Activated CD4-positive, alpha-beta T cell treated with anti-CD3 and anti-CD28 coated beads, Interleukin-2, amount 10 ng/mL, durations not matched to agents 24 days and 14 days (primary cell): Measurements from ENCODE around the gene MDM2. TPM values are rescaled to one million over a fixed set of nuclear protein-coding genes. Genes with fewer than 3 reads are reported as not detected.

Source experiments
- DNase-seq: peaks from one replicate; pipeline ENCODE4 v3.0.0; 2022
- H3K27ac Mint-ChIP-seq: one replicate; pipeline ENCODE4 v1.8.0; 2022; ENCODE audit warnings: mild to moderate bottlenecking, mixed read lengths
- H3K27me3 Mint-ChIP-seq: one replicate; pipeline ENCODE4 v1.8.0; 2022; ENCODE audit warnings: mixed read lengths
- H3K36me3 Mint-ChIP-seq: one replicate; pipeline ENCODE4 v1.8.0; 2022; ENCODE audit warnings: low read depth, mild to moderate bottlenecking, mixed read lengths
- H3K4me1 Mint-ChIP-seq: one replicate; pipeline ENCODE4 v1.8.0; 2021; ENCODE audit warnings: mixed read lengths
- H3K4me3 Mint-ChIP-seq: one replicate; pipeline ENCODE4 v1.8.0; 2022; ENCODE audit warnings: mild to moderate bottlenecking, moderate library complexity, mixed read lengths
- H3K9me3 Mint-ChIP-seq: one replicate; pipeline ENCODE4 v1.8.0; 2021; ENCODE audit warnings: mixed read lengths
- intact Hi-C: fragments of 100-400 bp; cut with micrococcal nuclease; formaldehyde crosslinking; loops from one replicate; pipeline ENCODE4 v1.15.1; 2023
- total RNA-seq: library from RNA; stranded (reverse); gene quantifications from 2 replicates; pipeline ENCODE4 v1.2.3, GENCODE V29; 2022

The MDM2 gene
- total RNA-seq, 1 donor from 2014 or later = 233 TPM

- no peaks in the 10 kb centered on the region for H3K27me3 Mint-ChIP-seq
- peaks cover 4% of the 10 kb centered on the region for H3K36me3 Mint-ChIP-seq
- no peak overlapping the region for H3K4me3 Mint-ChIP-seq
- no peak for DNase-seq
- H3K9me3 Mint-ChIP-seq = no peaks in the 10 kb centered on the region
- peaks cover 13% of the 10 kb centered on the region for H3K4me1 Mint-ChIP-seq
- intact Hi-C loops = no loop called here
- H3K27ac Mint-ChIP-seq = no peak overlapping the region
Measured at GRCh38 chr12:68773582-68773981, 34.4 kb upstream of the MDM2 start.

- peaks cover 3% of the 10 kb centered on the region for H3K36me3 Mint-ChIP-seq
- no peaks in the 10 kb centered on the region for H3K9me3 Mint-ChIP-seq
- no peak overlapping the region for H3K4me3 Mint-ChIP-seq
- no peak overlapping the region for H3K27ac Mint-ChIP-seq
- intact Hi-C loops = no loop called here
- H3K27me3 Mint-ChIP-seq = no peaks in the 10 kb centered on the region
- H3K4me1 Mint-ChIP-seq = peaks cover 13% of the 10 kb centered on the region
- DNase-seq = no peak
Measured at GRCh38 chr12:68775121-68775630, 32.8 kb upstream of the MDM2 start.

- Mint-ChIP-seq H3K4me3 (no peak overlapping the region), H3K9me3 (no peaks in the 10 kb centered on the region), H3K4me1 (peaks cover 13% of the 10 kb centered on the region), H3K27ac (no peak overlapping the region), H3K27me3 (no peaks in the 10 kb centered on the region), H3K36me3 (no peaks in the 10 kb centered on the region)
- intact Hi-C loops = no loop called here
- no peak for DNase-seq
Measured at GRCh38 chr12:68776976-68777610, 30.9 kb upstream of the MDM2 start.

GRCh38 chr12:68779280-68779679 lies 28.7 kb upstream of the MDM2 start:
- no peaks in the 10 kb centered on the region for H3K27me3 Mint-ChIP-seq
- no peak overlapping the region for H3K4me3 Mint-ChIP-seq
- H3K4me1 Mint-ChIP-seq = no peaks in the 10 kb centered on the region

GRCh38 chr12:68780731-68781130 lies 27.2 kb upstream of the MDM2 start:
- no peaks in the 10 kb centered on the region for H3K36me3 Mint-ChIP-seq
- H3K4me1 Mint-ChIP-seq = no peaks in the 10 kb centered on the region
- H3K27me3 Mint-ChIP-seq = no peaks in the 10 kb centered on the region
- no peak for DNase-seq
- no peak overlapping the region for H3K4me3 Mint-ChIP-seq
- no peak overlapping the region for H3K27ac Mint-ChIP-seq
- intact Hi-C loops = no loop called here
- no peaks in the 10 kb centered on the region for H3K9me3 Mint-ChIP-seq

More at GRCh38 chr12:68779280-68779679, 28.7 kb upstream of the MDM2 start:
- intact Hi-C loops = no loop called here
- DNase-seq = no peak
- Mint-ChIP-seq H3K27ac (no peak overlapping the region), H3K9me3 (no peaks in the 10 kb centered on the region), H3K36me3 (no peaks in the 10 kb centered on the region)

GRCh38 chr12:68781728-68782127 lies 26.2 kb upstream of the MDM2 start:
- no peak overlapping the region for H3K27ac Mint-ChIP-seq
- intact Hi-C loops = no loop called here
- no peaks in the 10 kb centered on the region for H3K36me3 Mint-ChIP-seq

GRCh38 chr12:68784015-68784414 lies 24.0 kb upstream of the MDM2 start:
- DNase-seq = no peak
- H3K27me3 Mint-ChIP-seq = no peaks in the 10 kb centered on the region
- no peak overlapping the region for H3K27ac Mint-ChIP-seq
- H3K36me3 Mint-ChIP-seq = no peaks in the 10 kb centered on the region
- H3K9me3 Mint-ChIP-seq = no peaks in the 10 kb centered on the region
- intact Hi-C loops = no loop called here
- H3K4me1 Mint-ChIP-seq = peaks cover 4% of the 10 kb centered on the region
- H3K4me3 Mint-ChIP-seq = no peak overlapping the region

More at GRCh38 chr12:68781728-68782127, 26.2 kb upstream of the MDM2 start:
- no peaks in the 10 kb centered on the region for H3K4me1 Mint-ChIP-seq
- no peaks in the 10 kb centered on the region for H3K27me3 Mint-ChIP-seq
- DNase-seq = no peak
- H3K4me3 Mint-ChIP-seq = no peak overlapping the region
- H3K9me3 Mint-ChIP-seq = no peaks in the 10 kb centered on the region

- Mint-ChIP-seq H3K36me3 (no peaks in the 10 kb centered on the region), H3K9me3 (no peaks in the 10 kb centered on the region), H3K4me1 (peaks cover 4% of the 10 kb centered on the region), H3K27me3 (no peaks in the 10 kb centered on the region), H3K27ac (no peak overlapping the region), H3K4me3 (no peak overlapping the region)
- DNase-seq = no peak
- intact Hi-C loops = no loop called here
Measured at GRCh38 chr12:68785358-68785757, 22.6 kb upstream of the MDM2 start.

- Mint-ChIP-seq H3K27me3 (no peaks in the 10 kb centered on the region), H3K9me3 (no peaks in the 10 kb centered on the region), H3K36me3 (no peaks in the 10 kb centered on the region), H3K4me1 (peaks cover 4% of the 10 kb centered on the region), H3K27ac (no peak overlapping the region), H3K4me3 (no peak overlapping the region)
- intact Hi-C loops = no loop called here
- no peak for DNase-seq
Measured at GRCh38 chr12:68785823-68786222, 22.2 kb upstream of the MDM2 start.

- no peak overlapping the region for H3K4me3 Mint-ChIP-seq
- no peaks in the 10 kb centered on the region for H3K27me3 Mint-ChIP-seq
- H3K36me3 Mint-ChIP-seq = no peaks in the 10 kb centered on the region
- intact Hi-C loops = no loop called here
- no peak for DNase-seq
- no peaks in the 10 kb centered on the region for H3K9me3 Mint-ChIP-seq
- H3K27ac Mint-ChIP-seq = no peak overlapping the region
- H3K4me1 Mint-ChIP-seq = peaks cover 4% of the 10 kb centered on the region
Measured at GRCh38 chr12:68786929-68787328, 21.0 kb upstream of the MDM2 start.

- Mint-ChIP-seq H3K27ac (no peak overlapping the region), H3K36me3 (no peaks in the 10 kb centered on the region), H3K27me3 (no peaks in the 10 kb centered on the region), H3K4me1 (peaks cover 4% of the 10 kb centered on the region), H3K9me3 (no peaks in the 10 kb centered on the region), H3K4me3 (no peak overlapping the region)
- intact Hi-C loops = no loop called here
- DNase-seq = no peak
Measured at GRCh38 chr12:68788554-68789143, 19.3 kb upstream of the MDM2 start.

- H3K9me3 Mint-ChIP-seq = no peaks in the 10 kb centered on the region
- no peak overlapping the region for H3K4me3 Mint-ChIP-seq
- no peaks in the 10 kb centered on the region for H3K27me3 Mint-ChIP-seq
- no peak overlapping the region for H3K27ac Mint-ChIP-seq
- H3K4me1 Mint-ChIP-seq = peaks cover 4% of the 10 kb centered on the region
- DNase-seq = no peak
- intact Hi-C loops = no loop called here
- H3K36me3 Mint-ChIP-seq = no peaks in the 10 kb centered on the region
Measured at GRCh38 chr12:68789144-68789878, 18.7 kb upstream of the MDM2 start.

GRCh38 chr12:68790081-68790951 lies 17.7 kb upstream of the MDM2 start:
- Mint-ChIP-seq H3K9me3 (no peaks in the 10 kb centered on the region), H3K27me3 (no peaks in the 10 kb centered on the region), H3K36me3 (no peaks in the 10 kb centered on the region), H3K27ac (no peak overlapping the region), H3K4me1 (peaks cover 4% of the 10 kb centered on the region), H3K4me3 (no peak overlapping the region)
- DNase-seq = no peak
- intact Hi-C loops = no loop called here

- H3K36me3 Mint-ChIP-seq = no peaks in the 10 kb centered on the region
Measured at GRCh38 chr12:68790952-68791234, 17.1 kb upstream of the MDM2 start.

More at GRCh38 chr12:68790952-68791234, 17.1 kb upstream of the MDM2 start:
- Mint-ChIP-seq H3K27ac (no peak overlapping the region), H3K4me3 (no peak overlapping the region), H3K27me3 (no peaks in the 10 kb centered on the region), H3K9me3 (no peaks in the 10 kb centered on the region), H3K4me1 (peaks cover 4% of the 10 kb centered on the region)
- DNase-seq = no peak
- intact Hi-C loops = no loop called here
